ENCODE results near the gene COX5A. TPM values are rescaled to one million over a fixed set of nuclear protein-coding genes. Genes with fewer than 3 reads are reported as not detected.
A peak's percentile ranks its signal among the peaks of the same experiment; 100 is the strongest.
"Not testable (repeated sequence)": the region's sequence is repeated elsewhere in the genome, so short reads cannot be mapped to it uniquely, and the experiment has no call there.

COX5A gene
- total RNA-seq, 4 donors from 2014 or later = 27.8 to 51.3 (median 32.1) TPM

DNA sequence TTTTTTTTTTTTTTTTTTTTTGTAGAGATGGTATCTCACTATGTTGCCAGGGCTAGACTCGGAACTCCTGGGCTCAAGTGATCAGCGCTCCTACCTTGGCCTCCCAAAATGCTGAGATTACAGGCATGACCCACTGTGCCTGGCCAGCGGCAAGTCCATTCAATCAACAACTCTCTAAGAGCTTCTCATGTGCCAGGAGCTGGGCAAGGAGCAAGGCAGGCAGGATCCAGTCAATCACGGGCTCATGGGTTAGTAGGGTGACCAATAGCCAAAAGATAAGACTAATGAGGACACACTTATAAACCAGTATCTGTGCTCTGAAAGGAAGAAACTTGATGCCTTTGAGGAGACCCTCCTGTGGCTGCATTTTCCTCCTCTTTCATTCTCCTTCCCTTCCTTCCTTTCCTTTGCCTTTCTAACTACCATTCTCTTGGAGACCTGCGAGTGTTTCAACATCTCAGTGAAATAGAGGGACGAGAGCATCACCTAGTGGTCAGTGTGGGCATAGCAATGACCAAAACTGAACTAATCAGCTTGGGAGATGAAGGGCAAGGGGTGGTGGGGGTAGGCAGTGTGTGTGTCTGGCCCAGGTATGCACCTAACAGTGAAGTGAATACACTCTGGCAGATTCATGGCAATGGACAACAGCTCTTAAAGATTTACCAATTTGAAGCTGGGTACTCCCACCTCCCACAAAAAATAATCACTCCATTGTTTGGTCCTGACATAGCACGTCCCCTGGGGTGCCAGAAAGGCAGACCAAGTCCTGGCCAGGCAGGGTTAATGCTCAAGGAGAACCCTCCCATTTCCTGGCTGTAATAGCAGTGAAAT lies 12.4 kb upstream of the COX5A start:
- peak; percentile 76 to 95 for DNase-seq (ENCODE audit: low spot score in 2 of 2)
- no peak overlapping the region for H3K27ac ChIP-seq
- WGBS, 2 donors = 27 to 50% methylated on average over 4 to 7 of the region's 7 CpGs
- no peak overlapping the region for H3K4me3 ChIP-seq
- no peaks in the 10 kb centered on the region for H3K27me3 ChIP-seq
- no peaks in the 10 kb centered on the region for H3K36me3 ChIP-seq
- TF ChIP-seq POLR2A (IDR thresholded peaks at IDR 0.05) = no peak
- TF ChIP-seq, protein P1, sequence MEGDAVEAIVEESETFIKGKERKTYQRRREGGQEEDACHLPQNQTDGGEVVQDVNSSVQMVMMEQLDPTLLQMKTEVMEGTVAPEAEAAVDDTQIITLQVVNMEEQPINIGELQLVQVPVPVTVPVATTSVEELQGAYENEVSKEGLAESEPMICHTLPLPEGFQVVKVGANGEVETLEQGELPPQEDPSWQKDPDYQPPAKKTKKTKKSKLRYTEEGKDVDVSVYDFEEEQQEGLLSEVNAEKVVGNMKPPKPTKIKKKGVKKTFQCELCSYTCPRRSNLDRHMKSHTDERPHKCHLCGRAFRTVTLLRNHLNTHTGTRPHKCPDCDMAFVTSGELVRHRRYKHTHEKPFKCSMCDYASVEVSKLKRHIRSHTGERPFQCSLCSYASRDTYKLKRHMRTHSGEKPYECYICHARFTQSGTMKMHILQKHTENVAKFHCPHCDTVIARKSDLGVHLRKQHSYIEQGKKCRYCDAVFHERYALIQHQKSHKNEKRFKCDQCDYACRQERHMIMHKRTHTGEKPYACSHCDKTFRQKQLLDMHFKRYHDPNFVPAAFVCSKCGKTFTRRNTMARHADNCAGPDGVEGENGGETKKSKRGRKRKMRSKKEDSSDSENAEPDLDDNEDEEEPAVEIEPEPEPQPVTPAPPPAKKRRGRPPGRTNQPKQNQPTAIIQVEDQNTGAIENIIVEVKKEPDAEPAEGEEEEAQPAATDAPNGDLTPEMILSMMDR (IDR thresholded peaks at IDR 0.05) = peak; percentile 92 to 98 (median 95)
- peaks cover 0 to 18% (median 5%) of the 10 kb centered on the region in 4 donors for H3K4me1 ChIP-seq
- no peaks in the 10 kb centered on the region for H3K9me3 ChIP-seq

GRCh38 chr15:74937272-74937589 lies 642 bp downstream of the COX5A start:
- 0 to 1% methylated on average over 15 to 18 of the region's 18 CpGs for WGBS, 2 donors

GRCh38 chr15:74935193-74935592 lies 2.7 kb downstream of the COX5A start:
- H3K9me3 ChIP-seq; H3K27ac ChIP-seq; DNase-seq (ENCODE audit: low spot score in 2 of 2); H3K27me3 ChIP-seq; H3K36me3 ChIP-seq; H3K4me3 ChIP-seq: not testable (repeated sequence)
- WGBS, 2 donors = 81 to 86% methylated on average over 3 of the region's 3 CpGs
- peaks cover 0 to 38% (median 9%) of the 10 kb centered on the region in 4 donors for H3K4me1 ChIP-seq

More at GRCh38 chr15:74937272-74937589, 642 bp downstream of the COX5A start:
- no peaks in the 10 kb centered on the region for H3K27me3 ChIP-seq
- peak overlapping the region; percentile 58 to 99 (median 92) for H3K4me3 ChIP-seq
- H3K4me1 ChIP-seq = peaks cover 0 to 38% (median 9%) of the 10 kb centered on the region in 4 donors
- H3K27ac ChIP-seq = peak overlapping the region; percentile 68 to 96 (median 90)
- DNase-seq (ENCODE audit: low spot score in 2 of 2) = no peak
- TF ChIP-seq POLR2A (IDR thresholded peaks at IDR 0.05) (no peak), EP300 (IDR thresholded peaks at IDR 0.05) (no peak)
- TF ChIP-seq, protein P1 (IDR thresholded peaks at IDR 0.05) = no peak
- H3K36me3 ChIP-seq = no peaks in the 10 kb centered on the region
- no peaks in the 10 kb centered on the region for H3K9me3 ChIP-seq

- Histone ChIP-seq H3K27me3 (no peaks in the 10 kb centered on the region), H3K4me1 (peaks cover 0 to 37% (median 9%) of the 10 kb centered on the region in 4 donors), H3K4me3 (no peak overlapping the region), H3K9me3 (no peaks in the 10 kb centered on the region), H3K36me3 (peaks cover 0 to 22% (median 0%) of the 10 kb centered on the region in 3 donors), H3K27ac (no peak overlapping the region)
- 67 to 77% methylated on average over 2 of the region's 2 CpGs for WGBS, 2 donors
- TF ChIP-seq, protein P1 (IDR thresholded peaks at IDR 0.05) = no peak
- TF ChIP-seq EP300 (IDR thresholded peaks at IDR 0.05) = no peak
- no peak for TF ChIP-seq POLR2A (IDR thresholded peaks at IDR 0.05)
- DNase-seq (ENCODE audit: low spot score in 2 of 2) = no peak
Observed at GRCh38 chr15:74933573-74933972, 4.3 kb downstream of the COX5A start.

DNA sequence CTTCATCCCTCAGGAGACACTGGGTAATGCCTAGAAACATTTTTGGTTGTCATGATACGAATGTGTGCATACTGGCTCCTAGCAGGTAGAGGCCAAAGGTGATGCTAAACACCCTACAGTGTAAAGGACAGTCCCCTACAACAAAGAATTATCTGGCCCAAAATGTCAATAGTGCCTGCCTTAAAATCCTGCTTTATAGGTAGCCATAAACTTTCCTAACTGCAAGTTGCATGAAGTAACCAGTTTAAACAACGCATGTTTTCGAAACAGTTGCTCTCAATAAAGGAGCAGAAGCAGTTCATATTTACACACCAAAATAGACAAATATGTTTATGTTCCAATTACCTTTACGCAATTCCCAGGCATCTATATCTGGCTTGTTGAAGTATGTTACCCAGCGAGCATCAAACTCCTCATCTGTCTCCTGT lies 9.1 kb downstream of the COX5A start:
- H3K27me3 ChIP-seq = no peaks in the 10 kb centered on the region
- H3K4me1 ChIP-seq = peaks cover 0 to 2% (median 0%) of the 10 kb centered on the region in 4 donors
- 94 to 97% methylated on average over 5 of the region's 5 CpGs for WGBS, 2 donors
- H3K27ac ChIP-seq = no peak overlapping the region
- TF ChIP-seq, protein P1 (IDR thresholded peaks at IDR 0.05) = no peak
- TF ChIP-seq EP300 (IDR thresholded peaks at IDR 0.05) (no peak), POLR2A (IDR thresholded peaks at IDR 0.05) (no peak)
- no peak for DNase-seq (ENCODE audit: low spot score in 2 of 2)
- no peaks in the 10 kb centered on the region for H3K9me3 ChIP-seq
- no peak overlapping the region for H3K4me3 ChIP-seq
- H3K36me3 ChIP-seq = peaks cover 0 to 70% (median 2%) of the 10 kb centered on the region in 3 donors
